Endodermal cell (in vitro differentiated cells): ENCODE data around the gene TAOK2. TPM values are rescaled to one million over a fixed set of nuclear protein-coding genes. Genes with fewer than 3 reads are reported as not detected.
A peak's percentile ranks its signal among the peaks of the same experiment; 100 is the strongest.

ENCODE experiments used
- DNase-seq: peaks from one replicate; pipeline ENCODE4 v3.0.0-alpha.2; 2017
- H3K27ac ChIP-seq: 2 replicates; pipeline ENCODE4 v1.5.1; 2013; ENCODE audit warnings: mild to moderate bottlenecking, low read depth, low read length, moderate library complexity
- H3K27me3 ChIP-seq: 2 replicates; pipeline ENCODE4 v1.6.1; 2013; ENCODE audit warnings: mild to moderate bottlenecking, low read length, moderate library complexity; ENCODE audit not compliant: insufficient read depth, control insufficient read depth, poor library complexity, severe bottlenecking
- H3K36me3 ChIP-seq: 2 replicates; pipeline ENCODE4 v1.7.0; 2013; ENCODE audit warnings: mild to moderate bottlenecking, low read length, moderate library complexity; ENCODE audit not compliant: control insufficient read depth, insufficient read depth
- H3K4me1 ChIP-seq: one replicate; pipeline ENCODE4 v1.7.0; 2013; ENCODE audit warnings: low read length; ENCODE audit not compliant: control insufficient read depth, insufficient read depth
- H3K4me3 ChIP-seq: 2 replicates; pipeline ENCODE4 v1.5.1; 2013; ENCODE audit warnings: mild to moderate bottlenecking, low read length, moderate library complexity
- H3K9ac ChIP-seq: 2 replicates; pipeline ENCODE4 v1.6.1; 2013; ENCODE audit warnings: mild to moderate bottlenecking, low read length, moderate library complexity; ENCODE audit not compliant: poor library complexity, severe bottlenecking; ENCODE audit errors: extremely low read depth
- H3K9me3 ChIP-seq: 2 replicates; pipeline ENCODE4 v1.6.1; 2013; ENCODE audit warnings: mild to moderate bottlenecking, low read length, moderate library complexity; ENCODE audit not compliant: control insufficient read depth
- H3K27ac Mint-ChIP-seq: 2 replicates; pipeline ENCODE4 v1.8.0; 2020; ENCODE audit warnings: mixed read lengths
- H3K27me3 Mint-ChIP-seq: 2 replicates; pipeline ENCODE4 v1.8.0; 2021; ENCODE audit warnings: mild to moderate bottlenecking, mixed read lengths; ENCODE audit not compliant: insufficient read depth
- H3K36me3 Mint-ChIP-seq: 2 replicates; pipeline ENCODE4 v1.8.0; 2020; ENCODE audit warnings: low read depth, mixed read lengths
- H3K4me1 Mint-ChIP-seq: 2 replicates; pipeline ENCODE4 v1.8.0; 2020; ENCODE audit warnings: mixed read lengths
- H3K4me3 Mint-ChIP-seq: 2 replicates; pipeline ENCODE4 v1.8.0; 2020; ENCODE audit warnings: mild to moderate bottlenecking, moderate library complexity, mixed read lengths
- H3K9me3 Mint-ChIP-seq: 2 replicates; pipeline ENCODE4 v1.8.0; 2020; ENCODE audit warnings: mild to moderate bottlenecking, mixed read lengths
- WGBS, 2 experiments: methylation state at CpG; one replicate each; pipeline versions ENCODE4 v1.1.5 to v1.1.7; 2013; ENCODE audit warnings: missing lambda C conversion rate in 2 of 2, mixed read lengths in 1 of 2; ENCODE audit not compliant: insufficient coverage in 1 of 2, insufficient read length in 1 of 2; 5-methylcytosine and 5-hydroxymethylcytosine counted together
- total RNA-seq, 2 donors: library from RNA; stranded (reverse); fragmentation: NEBNext Ultra II Directional in 1 of 2; extraction: Animal tissue kit (Norgen Biotek cat#: 25700) in 1 of 2; gene quantifications; 2 replicates in 1 of 2; 3 replicates in 1 of 2; pipeline ENCODE4 v1.2.1, GENCODE V29; 2021
- TF ChIP-seq, protein P1 (sequence below): fragments of 200-600 bp; sonication (generic); conservative IDR thresholded peaks from 2 replicates; pipeline ENCODE4 v1.5.0; 2021; ENCODE audit warnings: antibody characterized with exemption, mild to moderate bottlenecking

The TAOK2 gene
- total RNA-seq, 2 donors from 2014 or later, result 44.6 to 50.2 TPM

- Histone ChIP-seq H3K27me3 (no peaks in the 10 kb centered on the region), H3K36me3 (peaks cover 10% of the 10 kb centered on the region), H3K9me3 (no peaks in the 10 kb centered on the region), H3K4me1 (peaks cover 9% of the 10 kb centered on the region), H3K27ac (no peak within 1 kb of the TSS), H3K9ac (peak within 1 kb of the TSS; percentile 59), H3K4me3 (peak within 1 kb of the TSS; percentile 88)
- peaks cover 2% of the 10 kb centered on the region for H3K27me3 Mint-ChIP-seq
- TF ChIP-seq, protein P1, sequence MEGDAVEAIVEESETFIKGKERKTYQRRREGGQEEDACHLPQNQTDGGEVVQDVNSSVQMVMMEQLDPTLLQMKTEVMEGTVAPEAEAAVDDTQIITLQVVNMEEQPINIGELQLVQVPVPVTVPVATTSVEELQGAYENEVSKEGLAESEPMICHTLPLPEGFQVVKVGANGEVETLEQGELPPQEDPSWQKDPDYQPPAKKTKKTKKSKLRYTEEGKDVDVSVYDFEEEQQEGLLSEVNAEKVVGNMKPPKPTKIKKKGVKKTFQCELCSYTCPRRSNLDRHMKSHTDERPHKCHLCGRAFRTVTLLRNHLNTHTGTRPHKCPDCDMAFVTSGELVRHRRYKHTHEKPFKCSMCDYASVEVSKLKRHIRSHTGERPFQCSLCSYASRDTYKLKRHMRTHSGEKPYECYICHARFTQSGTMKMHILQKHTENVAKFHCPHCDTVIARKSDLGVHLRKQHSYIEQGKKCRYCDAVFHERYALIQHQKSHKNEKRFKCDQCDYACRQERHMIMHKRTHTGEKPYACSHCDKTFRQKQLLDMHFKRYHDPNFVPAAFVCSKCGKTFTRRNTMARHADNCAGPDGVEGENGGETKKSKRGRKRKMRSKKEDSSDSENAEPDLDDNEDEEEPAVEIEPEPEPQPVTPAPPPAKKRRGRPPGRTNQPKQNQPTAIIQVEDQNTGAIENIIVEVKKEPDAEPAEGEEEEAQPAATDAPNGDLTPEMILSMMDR, result peak; percentile 72
- WGBS, 2 experiments, result 1 to 4% methylated on average over 20 to 75 of the region's 75 CpGs
- peak; percentile 95 for DNase-seq
- peaks cover 2% of the 10 kb centered on the region for H3K9me3 Mint-ChIP-seq
- peaks cover 15% of the 10 kb centered on the region for H3K36me3 Mint-ChIP-seq
- peak within 1 kb of the TSS; percentile 90 for H3K27ac Mint-ChIP-seq
- H3K4me3 Mint-ChIP-seq, result peak within 1 kb of the TSS; percentile 81
- H3K4me1 Mint-ChIP-seq, result peaks cover 13% of the 10 kb centered on the region
Observed at GRCh38 chr16:29961479-29962343, 12.0 kb upstream of the TAOK2 start, which contains the start of gene TMEM219. TMEM219 (plus strand) TSS chr16:29962079; CDS start chr16:29963144, 1,065 bp downstream.

GRCh38 chr16:29962344-29962994, 11.2 kb upstream of the TAOK2 start:
- no peaks in the 10 kb centered on the region for H3K27me3 ChIP-seq
- Mint-ChIP-seq H3K27ac (peak overlapping the region; percentile 89), H3K36me3 (peaks cover 15% of the 10 kb centered on the region), H3K4me3 (peak overlapping the region; percentile 81), H3K4me1 (peaks cover 13% of the 10 kb centered on the region), H3K27me3 (peaks cover 2% of the 10 kb centered on the region), H3K9me3 (peaks cover 2% of the 10 kb centered on the region)
- no peaks in the 10 kb centered on the region for H3K9me3 ChIP-seq
- peaks cover 16% of the 10 kb centered on the region for H3K36me3 ChIP-seq
- H3K27ac ChIP-seq, result no peak overlapping the region
- peak overlapping the region; percentile 59 for H3K9ac ChIP-seq
- TF ChIP-seq, protein P1, result no peak
- H3K4me1 ChIP-seq, result peaks cover 9% of the 10 kb centered on the region
- H3K4me3 ChIP-seq, result peak overlapping the region; percentile 88
- WGBS, 2 experiments, result 27 to 32% methylated on average over 18 of the region's 18 CpGs
- DNase-seq, result no peak

- peak overlapping the region; percentile 59 for H3K9ac ChIP-seq
- DNase-seq, result no peak
- H3K27me3 Mint-ChIP-seq, result peaks cover 2% of the 10 kb centered on the region
- TF ChIP-seq, protein P1, result no peak
- H3K27me3 ChIP-seq, result no peaks in the 10 kb centered on the region
- H3K36me3 Mint-ChIP-seq, result peaks cover 20% of the 10 kb centered on the region
- H3K27ac Mint-ChIP-seq, result peak overlapping the region; percentile 89
- H3K4me3 Mint-ChIP-seq, result peak overlapping the region; percentile 81
- peaks cover 2% of the 10 kb centered on the region for H3K9me3 Mint-ChIP-seq
- peak overlapping the region; percentile 88 for H3K4me3 ChIP-seq
- H3K36me3 ChIP-seq, result peaks cover 21% of the 10 kb centered on the region
- H3K9me3 ChIP-seq, result no peaks in the 10 kb centered on the region
- H3K27ac ChIP-seq, result no peak overlapping the region
- H3K4me1 ChIP-seq, result peaks cover 9% of the 10 kb centered on the region
- 93 to 95% methylated on average over 7 to 14 of the region's 14 CpGs for WGBS, 2 experiments
- peaks cover 13% of the 10 kb centered on the region for H3K4me1 Mint-ChIP-seq
Observed at GRCh38 chr16:29963021-29963743, 10.5 kb upstream of the TAOK2 start.
